ENCODE data around the gene ACKR2.
"Not testable (repeated sequence)": the region's sequence is repeated elsewhere in the genome, so short reads cannot be mapped to it uniquely, and the experiment has no call there.

Gene ACKR2

GRCh38 chr3:42801784-42802183, 7.5 kb upstream of the ACKR2 start:
- DNase-seq, result no peak

GRCh38 chr3:42802876-42803413, 6.3 kb upstream of the ACKR2 start:
- no peak for DNase-seq

GRCh38 chr3:42803414-42804105, 5.7 kb upstream of the ACKR2 start:
- no peak for DNase-seq

- DNase-seq, result peak; percentile 94
These were observed 5.0 kb upstream of the ACKR2 start, which contains the start of gene HIGD1A for GRCh38 chr3:42804106-42804830. Gene HIGD1A (minus strand): TSS chr3:42804490. CDS start chr3:42794253, 10,237 bp downstream.

- DNase-seq, result no peak
These were observed 4.5 kb upstream of the ACKR2 start for GRCh38 chr3:42804831-42805132.

GRCh38 chr3:42805141-42805821, 4.0 kb upstream of the ACKR2 start:
- no peak for DNase-seq

GRCh38 chr3:42807929-42808328, 1.3 kb upstream of the ACKR2 start:
- DNase-seq, result no peak

GRCh38 chr3:42810706-42811105, 1.5 kb downstream of the ACKR2 start:
- not testable (repeated sequence) for DNase-seq

- DNase-seq, result peak; percentile 89
These were observed 2.1 kb downstream of the ACKR2 start for GRCh38 chr3:42811118-42811883.

GRCh38 chr3:42814246-42814645, 5.0 kb downstream of the ACKR2 start:
- DNase-seq, result no peak

- no peak for DNase-seq
These were observed 5.8 kb downstream of the ACKR2 start for GRCh38 chr3:42814914-42815507.

- DNase-seq, result no peak
These were observed 6.6 kb downstream of the ACKR2 start for GRCh38 chr3:42815826-42816225.

- DNase-seq, result no peak
These were observed 10.2 kb downstream of the ACKR2 start for GRCh38 chr3:42819351-42819965.

GRCh38 chr3:42820746-42821051, 11.5 kb downstream of the ACKR2 start:
- no peak for DNase-seq

- DNase-seq, result no peak
These were observed 13.6 kb downstream of the ACKR2 start for GRCh38 chr3:42822828-42823227.

GRCh38 chr3:42823351-42823750, 14.1 kb downstream of the ACKR2 start:
- DNase-seq, result peak; percentile 53

- no peak for DNase-seq
These were observed 16.9 kb downstream of the ACKR2 start for GRCh38 chr3:42826141-42826540.

GRCh38 chr3:42827023-42827422, 17.8 kb downstream of the ACKR2 start:
- DNase-seq, result no peak

- DNase-seq, result no peak
These were observed 18.4 kb downstream of the ACKR2 start for GRCh38 chr3:42827654-42828053.

- no peak for DNase-seq
These were observed 19.9 kb downstream of the ACKR2 start for GRCh38 chr3:42829083-42829627.

- no peak for DNase-seq
These were observed 20.6 kb downstream of the ACKR2 start for GRCh38 chr3:42829628-42830436.

Measured in GDM1 (cell line).